ENCODE data around the gene SRRM5. TPM values are rescaled to one million over a fixed set of nuclear protein-coding genes. Genes with fewer than 3 reads are reported as not detected.

SRRM5 gene
- total and polyA plus RNA-seq, 4 donors = 0.22 to 0.49 (median 0.31) TPM; not detected in 1

DNA sequence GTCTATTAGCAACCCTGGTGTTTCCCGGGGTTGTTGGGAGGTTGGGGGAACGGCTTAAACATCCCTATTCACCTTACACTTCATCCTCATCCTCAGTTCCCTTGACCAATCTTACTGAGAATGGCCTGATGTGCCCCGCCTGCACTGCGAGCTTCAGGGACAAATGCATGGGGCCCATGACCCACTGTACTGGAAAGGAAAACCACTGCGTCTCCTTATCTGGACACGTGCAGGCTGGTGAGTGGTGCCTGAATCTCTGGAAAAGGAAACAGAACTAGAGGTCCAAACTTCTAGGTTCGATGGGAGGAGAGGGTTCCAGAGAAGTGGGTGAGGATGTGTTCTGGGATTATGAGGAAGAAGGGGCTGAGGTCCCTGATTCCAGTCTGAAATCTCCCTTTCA lies 30.4 kb upstream of the SRRM5 start:
- H3K9ac ChIP-seq (ENCODE audit: insufficient read depth in 1 of 2, low read length in 2 of 2) = peak overlapping the region; percentile 27 to 73
- no peak overlapping the region for H3K4me3 ChIP-seq

DNA sequence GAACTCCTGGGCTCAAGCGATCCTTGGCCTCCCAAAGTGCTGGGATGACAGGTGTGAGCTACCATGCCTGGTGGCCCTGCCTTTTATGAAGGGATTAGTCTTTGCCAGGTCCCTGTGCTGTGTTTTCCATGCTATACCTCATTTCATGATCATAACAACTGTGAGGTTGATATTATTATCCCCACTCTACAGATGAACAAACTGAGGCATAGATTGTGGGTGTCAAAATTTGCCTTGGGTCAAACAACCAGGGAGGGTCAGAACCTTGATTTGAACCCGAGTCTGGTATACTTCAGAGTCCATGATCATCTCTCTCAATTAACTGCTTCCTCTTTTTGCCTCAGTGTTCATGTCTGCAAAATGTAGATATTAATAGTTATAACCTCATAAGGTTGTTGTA lies 29.4 kb upstream of the SRRM5 start:
- H3K9me3 ChIP-seq (ENCODE audit: control insufficient read depth in 4 of 4, insufficient read depth in 3 of 4, low read length in 3 of 4) = peaks cover 0 to 2% (median 0%) of the 10 kb centered on the region in 4 donors
- no peak for DNase-seq
- H3K9ac ChIP-seq (ENCODE audit: insufficient read depth in 1 of 2, low read length in 2 of 2) = no peak overlapping the region
- H3K4me1 ChIP-seq (ENCODE audit: control insufficient read depth in 5 of 5, insufficient read depth in 5 of 5, low read length in 5 of 5) = peaks cover 0 to 22% (median 11%) of the 10 kb centered on the region in 5 donors
- TF ChIP-seq, protein P1, sequence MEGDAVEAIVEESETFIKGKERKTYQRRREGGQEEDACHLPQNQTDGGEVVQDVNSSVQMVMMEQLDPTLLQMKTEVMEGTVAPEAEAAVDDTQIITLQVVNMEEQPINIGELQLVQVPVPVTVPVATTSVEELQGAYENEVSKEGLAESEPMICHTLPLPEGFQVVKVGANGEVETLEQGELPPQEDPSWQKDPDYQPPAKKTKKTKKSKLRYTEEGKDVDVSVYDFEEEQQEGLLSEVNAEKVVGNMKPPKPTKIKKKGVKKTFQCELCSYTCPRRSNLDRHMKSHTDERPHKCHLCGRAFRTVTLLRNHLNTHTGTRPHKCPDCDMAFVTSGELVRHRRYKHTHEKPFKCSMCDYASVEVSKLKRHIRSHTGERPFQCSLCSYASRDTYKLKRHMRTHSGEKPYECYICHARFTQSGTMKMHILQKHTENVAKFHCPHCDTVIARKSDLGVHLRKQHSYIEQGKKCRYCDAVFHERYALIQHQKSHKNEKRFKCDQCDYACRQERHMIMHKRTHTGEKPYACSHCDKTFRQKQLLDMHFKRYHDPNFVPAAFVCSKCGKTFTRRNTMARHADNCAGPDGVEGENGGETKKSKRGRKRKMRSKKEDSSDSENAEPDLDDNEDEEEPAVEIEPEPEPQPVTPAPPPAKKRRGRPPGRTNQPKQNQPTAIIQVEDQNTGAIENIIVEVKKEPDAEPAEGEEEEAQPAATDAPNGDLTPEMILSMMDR (IDR thresholded peaks at IDR 0.05; ENCODE audit: control extremely low read depth, extremely low read depth) = no peak
- H3K27ac ChIP-seq (ENCODE audit: low read depth in 1 of 2, low read length in 1 of 2) = no peak overlapping the region
- no peak overlapping the region for H3K4me3 ChIP-seq
- H3K36me3 ChIP-seq (ENCODE audit: control insufficient read depth in 4 of 4, insufficient read depth in 4 of 4, low read length in 4 of 4) = peaks cover 0 to 6% (median 4%) of the 10 kb centered on the region in 4 donors
- WGBS, 2 donors = 89 to 95% methylated on average over 2 of the region's 2 CpGs
- no peak for ATAC-seq (ENCODE audit: insufficient read depth, low FRiP score)
- H3K27me3 ChIP-seq (ENCODE audit: control insufficient read depth in 3 of 3, insufficient read depth in 3 of 3, low read length in 2 of 3) = no peaks in the 10 kb centered on the region

More for the DNA sequence above, 30.4 kb upstream of the SRRM5 start:
- DNase-seq (no peak), ATAC-seq (ENCODE audit: insufficient read depth, low FRiP score) (no peak)
- Histone ChIP-seq H3K36me3 (ENCODE audit: control insufficient read depth in 4 of 4, insufficient read depth in 4 of 4, low read length in 4 of 4) (peaks cover 0 to 5% (median 1%) of the 10 kb centered on the region in 4 donors), H3K4me1 (ENCODE audit: control insufficient read depth in 5 of 5, insufficient read depth in 5 of 5, low read length in 5 of 5) (peaks cover 0 to 22% (median 10%) of the 10 kb centered on the region in 5 donors), H3K27ac (ENCODE audit: low read depth in 1 of 2, low read length in 1 of 2) (no peak overlapping the region), H3K27me3 (ENCODE audit: control insufficient read depth in 3 of 3, insufficient read depth in 3 of 3, low read length in 2 of 3) (no peaks in the 10 kb centered on the region), H3K9me3 (ENCODE audit: control insufficient read depth in 4 of 4, insufficient read depth in 3 of 4, low read length in 3 of 4) (peaks cover 0 to 1% (median 0%) of the 10 kb centered on the region in 4 donors)
- WGBS, 2 donors = 64 to 69% methylated on average over 7 of the region's 7 CpGs
- TF ChIP-seq, protein P1 (IDR thresholded peaks at IDR 0.05; ENCODE audit: control extremely low read depth, extremely low read depth) = no peak

DNA sequence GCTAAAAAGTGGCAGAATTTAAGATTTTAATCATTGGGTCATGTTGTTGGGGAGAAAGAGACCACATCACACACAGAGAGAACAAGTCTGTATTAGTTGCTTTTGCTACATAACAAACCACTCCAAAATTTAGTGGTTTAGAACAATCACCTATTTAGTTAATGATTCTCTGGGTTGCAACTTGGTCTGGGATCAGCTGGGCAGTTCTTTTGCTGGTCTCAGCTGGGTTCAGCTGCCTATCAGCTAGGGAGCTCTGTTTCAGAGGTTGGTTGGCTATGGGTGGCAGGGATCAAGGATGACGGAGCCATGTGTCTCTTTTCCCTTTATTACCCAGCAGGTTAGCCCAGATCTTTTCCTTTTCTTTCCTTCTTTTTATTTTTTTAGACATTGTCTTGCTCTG lies 27.4 kb upstream of the SRRM5 start:
- H3K9ac ChIP-seq (ENCODE audit: insufficient read depth in 1 of 2, low read length in 2 of 2) = no peak overlapping the region

More for the DNA sequence above, 27.4 kb upstream of the SRRM5 start:
- H3K27ac ChIP-seq (ENCODE audit: low read depth in 1 of 2, low read length in 1 of 2) = no peak overlapping the region
- peaks cover 0 to 2% (median 0%) of the 10 kb centered on the region in 4 donors for H3K9me3 ChIP-seq (ENCODE audit: control insufficient read depth in 4 of 4, insufficient read depth in 3 of 4, low read length in 3 of 4)
- no peak for ATAC-seq (ENCODE audit: insufficient read depth, low FRiP score)
- DNase-seq = no peak
- H3K4me3 ChIP-seq = no peak overlapping the region
- WGBS, 2 donors = 97 to 100% methylated on average over 1 of the region's 1 CpG
- H3K4me1 ChIP-seq (ENCODE audit: control insufficient read depth in 5 of 5, insufficient read depth in 5 of 5, low read length in 5 of 5) = peaks cover 0 to 22% (median 11%) of the 10 kb centered on the region in 5 donors
- TF ChIP-seq, protein P1 (IDR thresholded peaks at IDR 0.05; ENCODE audit: control extremely low read depth, extremely low read depth) = no peak
- no peaks in the 10 kb centered on the region for H3K27me3 ChIP-seq (ENCODE audit: control insufficient read depth in 3 of 3, insufficient read depth in 3 of 3, low read length in 2 of 3)
- H3K36me3 ChIP-seq (ENCODE audit: control insufficient read depth in 4 of 4, insufficient read depth in 4 of 4, low read length in 4 of 4) = peaks cover 0 to 6% (median 5%) of the 10 kb centered on the region in 4 donors

All from lung (tissue), 12 donors.